Epidermal melanocyte (primary cell): Measurements from ENCODE around the gene STXBP1.
"Not testable (repeated sequence)": the region's sequence is repeated elsewhere in the genome, so short reads cannot be mapped to it uniquely, and the experiment has no call there.

Experiments
- DNase-seq: peaks from one replicate; pipeline ENCODE4 v3.0.0; 2011; ENCODE audit warnings: low spot score; ENCODE audit not compliant: insufficient read length

The STXBP1 gene

DNA sequence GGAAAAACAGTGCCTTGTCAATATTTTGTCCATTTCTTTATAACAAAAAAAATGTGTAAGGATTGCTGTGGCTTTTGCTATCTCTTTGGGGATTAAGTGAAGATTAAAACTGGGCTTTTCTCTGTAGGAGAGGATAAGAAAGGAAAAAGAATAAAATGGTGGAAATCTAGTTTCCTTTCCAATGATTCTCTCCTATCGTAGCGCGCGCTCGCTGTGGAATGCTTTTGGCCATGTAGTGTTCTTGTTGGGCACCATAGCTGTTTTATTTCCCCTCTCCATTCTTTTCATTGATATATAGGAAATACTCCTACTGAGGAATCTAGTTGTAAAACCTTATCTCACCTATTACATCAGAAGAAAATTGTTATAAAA lies 1.5 kb downstream of the STXBP1 start:
- DNase-seq: no peak

GRCh38 chr9:127614961-127615360 lies 2.9 kb downstream of the STXBP1 start:
- no peak for DNase-seq

DNA sequence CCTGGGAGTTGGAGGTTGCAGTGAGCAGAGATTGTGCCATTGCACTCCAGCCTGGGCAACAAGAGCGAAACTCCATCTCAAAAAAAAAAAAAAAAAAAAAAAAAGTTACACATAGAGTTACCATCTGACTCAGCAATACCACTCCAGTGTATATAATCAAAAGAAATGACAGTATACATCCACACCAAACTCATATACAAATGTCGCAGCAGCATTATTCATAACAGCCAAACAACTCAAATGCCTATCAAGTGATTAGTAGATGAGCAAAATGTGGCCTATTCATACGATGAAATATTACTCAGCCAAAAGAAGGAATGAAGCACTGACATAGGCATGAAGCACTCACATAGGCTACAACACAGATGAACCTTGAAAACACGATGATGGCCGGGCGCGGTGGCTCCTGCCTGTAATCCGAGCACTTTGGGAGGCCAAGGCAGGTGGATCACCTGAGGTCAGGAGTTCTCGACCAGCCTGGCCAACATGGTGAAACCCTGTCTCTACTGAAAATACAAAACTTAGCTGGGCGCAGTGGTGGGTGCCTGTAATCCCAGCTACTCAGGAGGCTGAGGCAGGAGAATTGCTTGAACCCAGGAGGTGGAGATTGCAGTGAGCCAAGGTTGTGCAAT lies 9.4 kb downstream of the STXBP1 start:
- not testable (repeated sequence) for DNase-seq

DNA sequence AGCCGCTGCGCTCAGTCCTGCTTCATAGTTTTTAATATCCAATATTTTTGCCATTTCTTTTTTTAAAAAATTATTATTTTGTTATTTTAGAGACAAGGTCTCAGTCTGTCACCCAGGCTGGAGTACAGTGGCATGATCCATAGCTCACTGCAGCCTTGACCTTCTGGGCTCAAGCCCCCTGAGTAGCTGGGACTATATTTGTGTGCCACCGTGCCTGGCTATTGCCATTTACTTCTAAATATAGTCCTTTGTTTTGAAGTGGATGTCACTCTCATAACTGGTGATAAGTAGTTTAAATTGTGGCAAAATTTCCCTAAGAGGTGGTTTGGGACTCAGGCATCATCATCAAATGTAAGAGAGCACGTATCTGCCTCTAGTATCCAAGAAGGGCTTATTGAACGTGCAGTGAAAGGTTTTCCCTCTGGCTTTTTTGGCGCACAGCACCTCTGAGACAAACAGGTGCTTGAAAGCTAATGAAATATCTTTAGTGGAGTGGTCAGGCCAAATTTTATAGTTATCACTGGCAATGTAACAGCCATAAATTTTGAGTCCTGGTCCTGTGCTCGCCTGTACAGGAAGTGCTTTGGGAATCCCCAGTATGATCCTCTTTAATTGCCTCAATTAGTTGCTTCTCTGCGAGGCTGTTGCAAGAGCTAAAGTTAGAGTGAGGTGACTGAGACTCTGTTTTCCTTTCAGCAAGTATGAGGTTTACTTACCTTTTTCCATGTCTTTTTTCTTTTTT lies 14.8 kb downstream of the STXBP1 start:
- DNase-seq: no peak

DNA sequence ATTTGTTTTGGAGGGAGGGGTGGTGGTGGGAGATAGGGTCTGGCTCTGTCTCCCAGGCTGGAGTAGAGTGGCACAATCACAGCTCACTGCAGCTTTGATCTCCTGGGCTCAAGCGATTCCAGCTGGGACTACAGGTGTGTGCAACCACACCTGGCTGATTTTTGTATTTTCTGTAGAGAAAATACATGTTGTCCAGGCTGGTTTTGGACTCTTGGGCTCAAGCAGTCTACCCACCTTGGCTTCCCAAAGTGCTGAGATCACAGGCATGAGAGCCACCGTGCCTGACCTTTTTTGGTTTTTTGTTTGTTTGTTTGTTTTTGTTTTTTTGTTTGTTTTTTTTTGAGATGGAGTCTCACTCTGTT lies 15.4 kb downstream of the STXBP1 start:
- DNase-seq: no peak

DNA sequence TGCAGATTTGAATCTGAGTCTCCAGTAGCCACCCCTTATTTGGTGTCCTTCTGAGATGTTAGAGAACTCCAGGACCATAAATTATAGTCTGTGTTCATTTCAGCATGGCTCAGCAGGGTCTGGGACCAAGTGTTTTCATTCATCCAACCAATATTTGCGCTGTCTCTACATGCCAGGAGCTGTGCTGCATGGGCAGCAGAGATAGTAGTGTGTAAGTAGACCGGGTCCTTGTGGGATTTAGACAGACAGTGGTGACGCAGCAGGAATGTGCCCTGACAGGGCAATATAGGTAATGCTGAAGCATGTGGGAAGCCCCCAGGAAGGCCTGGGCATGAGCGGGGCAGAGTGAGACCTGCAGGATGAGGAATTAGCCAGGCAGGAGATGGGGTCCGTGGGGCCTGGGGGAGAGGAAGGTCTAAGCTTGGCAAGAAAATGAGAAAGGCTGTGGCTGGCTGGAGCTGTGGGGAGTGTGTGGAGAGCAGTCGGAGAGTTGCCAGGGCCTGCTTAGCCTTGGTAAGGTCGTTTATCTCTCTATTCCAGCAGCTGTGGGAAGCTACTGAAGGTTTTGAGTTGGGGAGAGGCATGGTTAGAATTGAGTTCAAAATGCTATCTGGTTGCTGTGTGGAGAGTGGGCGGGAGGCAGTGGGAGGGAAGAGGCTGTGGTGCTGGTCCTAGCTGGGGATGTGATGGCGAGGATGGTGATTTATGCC lies 16.8 kb downstream of the STXBP1 start:
- no peak for DNase-seq

GRCh38 chr9:127629468-127630081 lies 17.5 kb downstream of the STXBP1 start:
- DNase-seq: no peak

GRCh38 chr9:127633216-127633862 lies 21.3 kb downstream of the STXBP1 start:
- DNase-seq: no peak

DNA sequence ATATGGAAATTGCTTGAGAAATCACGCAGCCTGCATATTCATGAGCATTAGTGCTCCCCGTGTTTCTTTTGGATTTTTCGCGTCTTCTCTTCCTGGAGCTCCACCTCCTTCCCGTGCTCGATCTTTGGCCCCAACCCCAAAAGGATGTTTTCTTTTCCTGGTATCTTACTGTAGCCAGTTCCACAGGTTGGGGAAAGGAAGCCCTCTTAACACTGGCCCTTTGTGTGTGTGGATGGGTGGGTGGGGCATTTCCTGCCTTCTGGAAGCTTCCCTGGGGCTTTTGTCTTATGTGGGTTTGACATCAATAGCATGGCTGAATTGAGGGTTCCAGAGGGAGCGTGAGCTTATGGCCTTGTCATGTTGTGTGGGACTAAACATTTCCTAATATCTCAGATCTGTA lies 21.9 kb downstream of the STXBP1 start:
- DNase-seq: no peak

GRCh38 chr9:127634698-127635097 lies 22.6 kb downstream of the STXBP1 start:
- DNase-seq: no peak

DNA sequence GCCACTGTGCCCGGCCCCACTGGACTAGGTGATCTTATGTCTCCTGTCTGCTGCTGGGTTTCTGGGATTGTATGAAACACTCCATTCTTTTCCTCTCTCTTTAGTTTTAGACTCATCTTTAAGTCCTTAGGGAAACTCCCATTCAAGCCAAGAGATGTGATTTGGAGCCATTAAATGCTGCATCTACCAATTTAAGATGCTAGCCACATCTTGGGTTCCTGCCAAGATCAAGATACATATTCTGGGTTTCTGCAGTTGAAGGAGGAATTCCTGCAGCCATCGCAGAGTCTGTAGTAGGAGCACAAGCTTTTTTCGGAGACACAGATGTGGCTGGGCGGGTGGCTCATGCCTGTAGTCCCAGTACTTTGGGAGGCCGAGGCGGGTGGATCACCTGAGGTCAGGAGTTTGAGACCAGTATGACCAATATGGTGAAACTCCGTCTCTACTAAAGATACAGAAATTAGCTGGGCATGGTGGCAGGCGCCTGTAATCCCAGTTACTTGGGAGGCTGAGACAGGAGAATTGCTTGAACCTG lies 23.2 kb downstream of the STXBP1 start:
- no peak for DNase-seq

DNA sequence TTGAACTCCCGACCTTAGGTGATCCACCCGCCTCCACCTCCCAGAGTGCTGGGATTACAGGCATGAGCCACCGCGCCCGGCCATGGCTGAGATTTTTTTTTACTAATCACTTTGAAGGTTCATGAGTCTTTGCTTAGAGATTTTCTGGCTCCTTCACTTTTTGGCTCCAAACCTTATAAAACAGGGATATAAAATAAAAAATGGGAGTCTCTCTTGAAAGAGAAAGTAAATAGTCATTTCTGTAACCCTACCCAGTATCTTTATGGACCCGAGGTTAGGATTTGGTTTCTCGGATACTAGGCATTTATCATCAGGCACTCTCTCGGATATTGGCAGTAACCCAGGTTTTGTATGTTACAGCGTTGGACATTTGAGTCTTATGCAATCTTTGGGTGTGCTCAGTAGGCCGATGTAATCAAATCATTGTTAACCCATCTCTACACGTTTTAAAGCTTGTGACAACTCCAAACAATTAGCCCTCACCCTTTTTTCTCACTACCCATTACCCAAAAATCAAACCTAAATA lies 25.3 kb downstream of the STXBP1 start:
- DNase-seq: no peak

GRCh38 chr9:127640908-127641545 lies 28.9 kb downstream of the STXBP1 start:
- no peak for DNase-seq

DNA sequence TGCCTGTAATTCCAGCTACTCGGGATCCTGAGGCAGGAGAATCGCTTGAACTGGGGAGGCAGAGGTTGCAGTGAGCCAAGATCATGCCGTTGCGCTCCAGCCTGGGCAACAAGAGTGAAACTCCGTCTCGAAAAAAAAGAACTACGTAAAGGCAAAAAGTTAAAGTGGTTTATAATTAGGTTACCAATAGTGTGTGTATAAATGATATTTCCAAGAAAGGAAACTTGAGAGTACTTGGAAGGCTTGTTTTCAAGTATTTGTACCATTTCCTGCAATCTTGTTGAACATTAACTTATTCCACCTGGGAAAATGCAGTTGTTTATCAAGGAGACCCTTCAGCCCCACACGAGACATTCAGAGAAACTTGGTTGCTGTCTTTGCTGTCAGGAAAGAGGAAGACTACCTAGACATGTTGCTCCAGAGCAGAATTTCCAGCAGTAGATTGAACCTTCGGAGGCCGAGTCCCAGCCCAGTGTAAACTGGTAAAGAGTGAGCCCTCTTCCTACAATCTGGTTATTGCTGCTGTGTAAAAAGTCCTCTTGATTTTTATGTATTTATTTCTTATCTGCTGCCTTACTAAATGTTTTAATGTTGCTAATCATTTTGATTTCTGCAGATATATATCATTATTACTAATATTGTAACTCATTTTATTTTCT lies 30.1 kb downstream of the STXBP1 start:
- DNase-seq: no peak

- DNase-seq: no peak
Measured at GRCh38 chr9:127644146-127644827, 32.2 kb downstream of the STXBP1 start.

DNA sequence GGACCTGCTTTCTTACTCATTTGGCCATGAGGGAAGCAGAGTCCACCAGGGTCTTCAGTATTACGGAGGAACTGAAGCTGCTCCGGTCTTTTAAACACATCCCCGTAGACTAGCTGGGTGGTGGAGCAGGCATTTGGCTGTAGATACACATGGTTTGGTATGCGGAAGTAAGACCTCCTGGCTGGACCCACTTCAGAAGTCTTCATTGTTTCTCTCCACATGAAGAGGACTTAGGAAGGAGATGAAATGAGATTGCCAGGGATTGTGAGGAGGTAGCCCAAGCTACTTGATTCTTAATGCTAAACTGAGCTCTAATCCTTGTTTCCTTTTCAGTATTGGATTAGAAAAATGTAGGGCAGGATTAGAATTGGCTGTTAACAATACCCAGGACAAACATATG lies 32.9 kb downstream of the STXBP1 start:
- no peak for DNase-seq

DNA sequence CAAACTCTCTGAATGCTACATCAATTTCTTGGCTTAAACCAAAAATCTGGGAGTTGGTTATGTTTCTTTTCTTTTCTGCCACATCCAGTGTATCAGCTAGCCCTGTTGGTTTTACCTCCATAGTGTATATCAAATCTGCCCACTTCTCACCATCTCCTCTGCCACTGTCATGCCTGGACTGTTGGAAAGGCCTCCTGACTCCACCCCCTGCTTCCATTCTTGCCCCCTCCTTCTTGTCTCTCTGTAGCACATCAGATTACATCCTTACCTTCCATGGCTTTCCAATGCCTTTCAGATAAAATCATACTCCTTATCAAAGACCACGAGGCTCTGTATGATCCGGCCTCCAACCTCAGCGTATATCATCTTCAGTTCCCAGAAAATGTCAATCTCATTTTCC lies 35.4 kb downstream of the STXBP1 start:
- DNase-seq: no peak

DNA sequence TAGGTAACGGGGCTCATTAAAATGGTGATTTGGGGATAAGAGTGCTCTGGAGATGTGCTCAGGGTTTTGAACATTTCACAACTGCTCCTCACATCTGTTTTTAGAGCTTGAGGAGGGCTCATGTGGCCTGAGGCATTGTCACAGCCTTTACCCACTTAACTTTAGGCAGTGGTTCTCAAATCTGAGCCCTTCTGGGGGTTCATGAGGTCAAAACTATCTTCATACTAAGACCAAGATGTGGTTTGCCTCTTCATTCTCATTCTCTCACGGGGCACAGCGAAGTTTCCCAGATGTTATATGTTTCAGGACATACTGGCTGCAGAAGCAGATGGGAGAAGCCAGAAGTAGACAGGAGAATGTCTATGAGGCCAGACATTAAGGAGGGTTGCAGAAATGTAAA lies 38.4 kb downstream of the STXBP1 start:
- DNase-seq: no peak

GRCh38 chr9:127651697-127652610 lies 39.9 kb downstream of the STXBP1 start:
- DNase-seq: no peak
